Lung (tissue), 12 donors: ENCODE data around the gene PCYT2. TPM values are rescaled to one million over a fixed set of nuclear protein-coding genes. Genes with fewer than 3 reads are reported as not detected.

Source experiments
- ATAC-seq: fragments of 200-7000 bp; cut with Tn5 transposase; one replicate; pipeline ENCODE4 v1.9.1; 2020; ENCODE audit warnings: moderate number of reproducible peaks; ENCODE audit not compliant: insufficient read depth, low FRiP score
- DNase-seq, 3 donors: peaks; one replicate each; pipeline ENCODE4 v3.0.0-alpha.2; 2013 to 2017
- H3K27ac ChIP-seq, 2 donors: one replicate each; pipeline ENCODE4 v1.5.1; 2013; ENCODE audit warnings: mild to moderate bottlenecking in 2 of 2, moderate library complexity in 2 of 2, control low read depth in 1 of 2, inconsistent platforms in 1 of 2, low read depth in 1 of 2, low read length in 1 of 2
- H3K27me3 ChIP-seq, 3 donors: one replicate each; pipeline ENCODE4 v1.5.1; 2013; ENCODE audit warnings: low read length in 2 of 3; ENCODE audit not compliant: control insufficient read depth in 3 of 3, insufficient read depth in 3 of 3
- H3K36me3 ChIP-seq, 4 donors: one replicate each; pipeline ENCODE4 v1.5.1; 2013; ENCODE audit warnings: low read length in 4 of 4, mild to moderate bottlenecking in 1 of 4, moderate library complexity in 1 of 4; ENCODE audit not compliant: control insufficient read depth in 4 of 4, insufficient read depth in 4 of 4
- H3K4me1 ChIP-seq, 5 donors: one replicate each; pipeline ENCODE4 v1.5.1; 2013; ENCODE audit warnings: low read length in 5 of 5, mild to moderate bottlenecking in 2 of 5, moderate library complexity in 1 of 5; ENCODE audit not compliant: control insufficient read depth in 5 of 5, insufficient read depth in 5 of 5
- H3K4me3 ChIP-seq: one replicate; pipeline ENCODE4 v1.5.1; 2013; ENCODE audit warnings: mild to moderate bottlenecking, control low read depth, moderate library complexity
- H3K9ac ChIP-seq, 2 donors: one replicate each; pipeline ENCODE4 v1.5.1; 2013; ENCODE audit warnings: low read length in 2 of 2, control low read depth in 1 of 2; ENCODE audit not compliant: insufficient read depth in 1 of 2
- H3K9me3 ChIP-seq, 4 donors: one replicate each; pipeline ENCODE4 v1.5.1; 2013; ENCODE audit warnings: low read length in 3 of 4, mild to moderate bottlenecking in 1 of 4, moderate library complexity in 1 of 4; ENCODE audit not compliant: control insufficient read depth in 4 of 4, insufficient read depth in 3 of 4
- CTCF ChIP-seq: IDR thresholded peaks from 2 replicates; pipeline ENCODE4 v1.5.1; 2012; ENCODE audit warnings: mild to moderate bottlenecking; ENCODE audit errors: control extremely low read depth, extremely low read depth
- WGBS, 2 donors: extraction: QIAGEN DNeasy Blood & Tissue Kit; methylation state at CpG; one replicate each; pipeline ENCODE4 v1.1.7; 2013; 5-methylcytosine and 5-hydroxymethylcytosine counted together
- polyA plus RNA-seq, 2 donors: library from polyadenylated mRNA; stranded (reverse); fragments of 200-250 nt; gene quantifications; one replicate each; pipeline ENCODE4 v1.2.1, GENCODE V29; 2013
- total RNA-seq, 2 donors: library from RNA; depleted of rRNA in 1 of 2; stranded (reverse); fragments of >200 nt in 1 of 2; gene quantifications; one replicate each; pipeline ENCODE4 v1.2.1, GENCODE V29; 2014 to 2021
- donor health status: control.
- donor health status: control.
- donor health status: Bipolar disorder and iron deficiency.
- donor health status: healthy.
- donor health status: DM: yes; HTN: yes; CAD: no.

The PCYT2 gene
- total and polyA plus RNA-seq, 4 donors = 23.0 to 91.6 (median 67.5) TPM

- ATAC-seq (peak; percentile 82), DNase-seq (peak; percentile 76 to 89 (median 77))
- WGBS, 2 donors = 1% methylated on average over 77 to 94 of the region's 94 CpGs
- peak within 1 kb of the TSS; percentile 59 to 81 for H3K27ac ChIP-seq
- no peak for TF ChIP-seq CTCF
- H3K36me3 ChIP-seq = peaks cover 10 to 54% (median 16%) of the 10 kb centered on the region in 4 donors
- no peak within 1 kb of the TSS for H3K9ac ChIP-seq
- peak within 1 kb of the TSS; percentile 86 for H3K4me3 ChIP-seq
- H3K27me3 ChIP-seq = no peaks in the 10 kb centered on the region
- peaks cover 0 to 15% (median 5%) of the 10 kb centered on the region in 5 donors for H3K4me1 ChIP-seq
- no peaks in the 10 kb centered on the region for H3K9me3 ChIP-seq
Observed at GRCh38 chr17:81917565-81918332, 6.5 kb upstream of the PCYT2 start, which contains the start of gene SIRT7. Gene SIRT7 (minus strand): TSS chr17:81918176. CDS start chr17:81918131, 45 bp downstream.

- Histone ChIP-seq H3K9me3 (no peaks in the 10 kb centered on the region), H3K27ac (no peak overlapping the region), H3K4me1 (peaks cover 0 to 12% (median 4%) of the 10 kb centered on the region in 5 donors), H3K4me3 (no peak overlapping the region), H3K9ac (no peak overlapping the region), H3K27me3 (no peaks in the 10 kb centered on the region), H3K36me3 (peaks cover 7 to 53% (median 13%) of the 10 kb centered on the region in 4 donors)
- ATAC-seq (no peak), DNase-seq (no peak)
- 70 to 77% methylated on average over 21 of the region's 21 CpGs for WGBS, 2 donors
- TF ChIP-seq CTCF = no peak
Observed at GRCh38 chr17:81916234-81917001, 5.2 kb upstream of the PCYT2 start.

- peaks cover 7 to 47% (median 13%) of the 10 kb centered on the region in 4 donors for H3K36me3 ChIP-seq
- TF ChIP-seq CTCF = no peak
- no peak overlapping the region for H3K4me3 ChIP-seq
- H3K9me3 ChIP-seq = no peaks in the 10 kb centered on the region
- H3K27me3 ChIP-seq = no peaks in the 10 kb centered on the region
- H3K4me1 ChIP-seq = peaks cover 0 to 17% (median 6%) of the 10 kb centered on the region in 5 donors
- DNase-seq = no peak
- no peak for ATAC-seq
- 92% methylated on average over 12 of the region's 12 CpGs for WGBS, 2 donors
- no peak overlapping the region for H3K9ac ChIP-seq
- no peak overlapping the region for H3K27ac ChIP-seq
Observed at GRCh38 chr17:81915331-81915730, 4.1 kb upstream of the PCYT2 start.
